HG02970 (cell line): Measurements from ENCODE around the gene POFUT2.

Source experiments
- ATAC-seq: cut with Tn5 transposase; IDR thresholded peaks from one replicate; pipeline ENCODE4 v1.9.1; 2021; ENCODE audit warnings: mild to moderate bottlenecking, moderate library complexity, moderate number of reproducible peaks; ENCODE audit not compliant: unreplicated experiment, low FRiP score

POFUT2 gene

DNA sequence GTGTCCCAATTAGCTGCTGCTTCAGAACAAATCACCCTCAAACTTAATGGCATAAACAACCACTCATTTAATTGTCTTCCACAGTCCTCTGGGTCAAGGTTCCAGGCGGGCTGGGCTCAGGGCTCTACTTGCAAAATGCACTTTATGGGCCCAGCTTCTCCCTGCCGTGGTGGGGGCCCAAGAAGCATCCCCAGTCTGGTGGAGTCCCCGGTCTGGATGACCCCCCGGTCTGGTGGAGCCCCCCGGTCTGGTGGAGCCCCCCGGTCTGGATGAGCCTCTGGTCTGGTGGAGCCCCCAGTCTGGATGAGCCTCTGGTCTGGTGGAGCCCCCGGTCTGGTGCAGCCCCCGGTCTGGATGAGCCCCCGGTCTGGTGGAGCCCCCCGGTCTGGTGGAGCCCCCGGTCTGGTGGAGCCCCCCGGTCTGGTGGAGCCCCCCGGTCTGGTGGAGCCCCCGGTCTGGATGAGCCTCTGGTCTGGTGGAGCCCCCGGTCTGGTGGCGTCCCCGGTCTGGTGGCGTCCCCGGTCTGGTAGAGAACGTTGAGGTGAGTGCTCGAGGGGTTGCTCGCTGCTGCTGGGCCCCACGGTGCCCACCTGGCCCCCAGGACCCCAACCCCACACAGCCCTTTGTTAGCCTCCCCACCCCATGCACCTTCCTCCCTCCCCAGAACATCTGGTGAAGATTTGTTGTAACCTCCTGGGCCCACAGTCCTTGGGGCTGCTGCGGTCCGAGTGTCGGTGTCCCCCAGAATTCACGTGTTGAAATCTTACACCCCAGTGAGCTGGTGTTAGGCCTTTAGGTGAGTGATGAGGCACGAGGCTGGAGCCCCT lies 33.8 kb downstream of the POFUT2 start:
- ATAC-seq: no peak

DNA sequence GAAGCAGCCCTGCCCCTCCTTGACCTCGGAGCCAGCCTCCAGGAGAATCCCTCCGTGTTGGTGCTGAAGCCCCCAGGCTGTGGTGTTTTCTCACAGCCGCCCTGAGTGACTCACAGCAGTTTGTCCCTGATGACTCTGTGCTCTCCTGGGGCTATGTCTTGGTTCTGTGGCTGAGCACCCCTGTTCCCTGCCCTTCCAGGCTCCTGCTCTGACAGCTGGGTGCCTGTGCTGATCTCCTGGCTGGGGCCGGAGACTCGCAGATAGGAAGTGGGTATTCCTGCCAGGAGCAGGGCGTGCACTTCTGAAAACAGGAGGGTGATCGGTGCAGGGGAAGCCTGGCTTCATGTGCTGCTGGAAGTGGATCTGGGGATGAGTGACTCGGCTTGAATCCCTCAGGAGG lies 34.5 kb downstream of the POFUT2 start:
- no peak for ATAC-seq

GRCh38 chr21:45252448-45252925 lies 35.2 kb downstream of the POFUT2 start:
- ATAC-seq: no peak

GRCh38 chr21:45251635-45252447 lies 35.9 kb downstream of the POFUT2 start:
- no peak for ATAC-seq

DNA sequence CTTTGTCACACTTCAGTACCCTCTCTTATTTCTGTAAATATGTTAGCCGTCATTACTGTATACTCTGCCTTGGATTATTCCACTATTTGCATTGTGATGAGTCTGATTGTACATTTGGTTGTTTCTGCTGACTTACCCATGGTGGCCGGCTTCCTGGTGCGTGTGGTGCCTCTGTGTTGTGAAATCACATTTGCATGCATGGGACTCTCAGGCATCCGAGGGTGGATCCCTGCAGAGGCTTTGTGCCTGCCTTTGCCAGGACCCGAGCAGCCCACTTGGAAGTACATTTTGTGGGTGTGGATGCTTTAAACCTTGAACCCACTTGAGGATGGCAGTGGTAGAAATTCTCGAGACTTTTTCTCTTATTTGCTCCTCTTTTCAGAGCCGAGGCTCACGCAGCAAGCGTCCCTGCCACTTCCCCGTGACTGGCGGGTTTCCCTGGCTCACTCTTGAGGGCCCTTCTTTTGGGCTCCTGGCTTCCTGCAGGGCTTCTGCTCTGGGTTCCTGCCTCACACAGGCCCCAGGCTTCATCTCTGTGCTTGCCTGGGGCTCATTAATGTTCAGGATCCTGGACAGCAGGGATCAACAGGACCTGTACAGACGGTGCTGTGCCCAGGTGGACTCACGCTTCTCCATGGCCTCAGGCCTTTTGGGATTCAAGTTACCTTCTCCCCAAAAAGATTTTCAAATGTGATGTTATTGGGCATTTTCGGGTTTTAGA lies 36.6 kb downstream of the POFUT2 start:
- ATAC-seq: no peak

- no peak for ATAC-seq
Observed at GRCh38 chr21:45250272-45250671, 37.4 kb downstream of the POFUT2 start.

GRCh38 chr21:45249626-45250025 lies 38.1 kb downstream of the POFUT2 start:
- ATAC-seq: no peak

GRCh38 chr21:45248893-45249381 lies 38.8 kb downstream of the POFUT2 start:
- no peak for ATAC-seq

DNA sequence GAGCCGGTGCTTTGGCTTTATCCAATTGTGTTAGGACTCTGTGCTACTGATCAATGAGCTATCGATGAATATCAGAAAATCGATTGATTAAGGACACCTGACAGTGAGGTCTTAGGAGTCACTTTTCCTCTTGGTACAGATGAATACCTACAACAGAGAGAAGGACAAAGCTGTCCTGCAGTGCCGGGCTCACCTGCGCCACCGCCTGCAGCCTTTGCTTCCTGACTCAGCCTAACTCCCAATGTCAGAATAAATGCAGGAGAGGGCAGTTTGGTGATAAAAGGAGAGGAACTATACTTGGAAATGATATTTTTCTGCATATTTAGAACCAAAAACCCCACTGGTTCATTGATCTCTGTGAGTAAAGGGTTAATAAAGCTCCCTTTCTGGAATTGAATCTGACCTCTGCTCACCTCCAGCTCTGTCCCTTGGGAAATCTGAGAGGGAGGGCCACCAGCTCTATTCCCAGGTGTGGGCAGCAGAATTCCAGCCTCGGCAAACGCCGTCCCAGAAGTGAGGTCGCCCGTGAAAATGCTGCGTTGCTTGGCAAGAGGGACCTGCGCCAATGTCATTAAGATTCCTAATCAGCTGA lies 39.3 kb downstream of the POFUT2 start:
- no peak for ATAC-seq

GRCh38 chr21:45246386-45247320 lies 41.0 kb downstream of the POFUT2 start:
- ATAC-seq: no peak

GRCh38 chr21:45244799-45245340 lies 42.8 kb downstream of the POFUT2 start:
- ATAC-seq: no peak

- ATAC-seq: no peak
Observed at GRCh38 chr21:45243603-45244002, 44.1 kb downstream of the POFUT2 start.

DNA sequence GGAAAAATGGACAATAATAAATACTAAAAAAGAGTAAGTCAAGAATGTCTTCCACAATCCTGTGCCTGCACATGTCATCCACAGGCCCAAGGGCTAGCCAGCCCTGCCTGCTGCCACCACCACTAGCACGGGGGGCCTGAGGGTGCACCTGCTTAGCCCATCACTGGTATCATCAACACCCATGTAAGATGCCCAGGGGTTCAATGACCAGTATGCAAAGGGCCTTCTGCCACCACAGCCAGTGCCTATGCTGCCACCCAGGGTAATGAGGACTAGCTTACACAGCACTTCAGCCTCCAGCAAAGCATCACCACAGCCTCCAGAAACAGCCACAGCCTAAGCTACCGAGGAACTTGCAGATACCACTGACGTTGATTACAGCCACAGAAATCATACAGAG lies 46.3 kb downstream of the POFUT2 start:
- no peak for ATAC-seq

DNA sequence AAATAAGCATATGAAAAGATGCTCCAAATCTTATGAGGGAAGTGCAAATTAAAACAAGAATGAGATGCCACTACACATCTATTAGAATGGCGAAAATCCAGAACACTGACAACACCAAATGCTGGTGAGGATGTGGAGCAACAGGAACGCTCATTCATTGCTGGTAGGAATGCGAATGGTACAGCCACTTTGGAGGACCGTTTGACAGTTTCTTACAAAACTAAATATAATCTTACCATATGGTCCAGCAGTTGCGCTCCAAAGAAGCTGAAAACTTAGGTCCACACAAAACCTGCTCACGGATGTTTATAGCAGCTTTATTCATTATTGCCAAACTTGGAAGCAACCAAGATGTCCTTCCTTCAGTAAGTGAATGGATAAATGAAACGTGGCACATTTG lies 50.3 kb downstream of the POFUT2 start:
- ATAC-seq: no peak

DNA sequence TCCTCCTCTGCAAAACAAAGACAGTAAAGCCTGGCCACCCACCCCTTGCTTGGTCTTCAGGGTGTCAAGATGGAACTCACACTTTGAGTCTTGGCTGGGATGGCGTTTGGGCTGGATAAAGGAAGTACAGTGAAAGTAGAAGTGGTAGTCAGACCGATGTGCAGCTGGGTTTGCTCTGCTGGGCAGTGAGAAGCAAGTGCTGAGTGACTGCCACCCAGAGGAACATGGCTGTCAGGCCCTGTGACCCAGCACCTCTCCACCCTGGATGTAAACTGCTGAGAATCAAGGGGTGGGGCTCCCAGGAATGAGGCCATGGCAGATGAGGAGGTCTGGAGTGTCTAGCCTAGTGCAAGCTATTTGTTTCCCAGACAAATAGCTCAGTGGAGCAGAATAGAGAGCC lies 51.2 kb downstream of the POFUT2 start:
- ATAC-seq: no peak

- no peak for ATAC-seq
Observed at GRCh38 chr21:45235488-45235887, 52.2 kb downstream of the POFUT2 start.

DNA sequence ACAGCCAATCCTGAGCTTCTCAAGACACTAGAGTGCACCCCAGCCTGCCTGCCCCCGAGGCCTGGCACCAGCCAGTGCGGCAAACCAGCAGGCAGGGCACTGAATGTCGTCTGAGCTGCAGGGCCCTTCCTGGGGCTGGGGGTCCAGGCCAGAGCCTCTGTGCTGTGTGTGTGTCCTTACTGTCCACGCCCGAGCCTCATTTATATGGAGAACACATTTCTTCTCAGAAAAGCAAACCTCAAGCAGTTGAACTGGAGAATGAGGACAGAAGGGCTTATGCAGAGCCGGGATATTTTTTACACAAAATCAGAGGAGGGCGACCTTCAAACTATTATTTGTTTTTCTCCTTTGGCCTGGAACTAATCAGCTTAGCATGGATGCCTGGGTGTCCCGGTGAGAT lies 52.7 kb downstream of the POFUT2 start:
- ATAC-seq: no peak

- no peak for ATAC-seq
Observed at GRCh38 chr21:45234127-45234526, 53.6 kb downstream of the POFUT2 start.

DNA sequence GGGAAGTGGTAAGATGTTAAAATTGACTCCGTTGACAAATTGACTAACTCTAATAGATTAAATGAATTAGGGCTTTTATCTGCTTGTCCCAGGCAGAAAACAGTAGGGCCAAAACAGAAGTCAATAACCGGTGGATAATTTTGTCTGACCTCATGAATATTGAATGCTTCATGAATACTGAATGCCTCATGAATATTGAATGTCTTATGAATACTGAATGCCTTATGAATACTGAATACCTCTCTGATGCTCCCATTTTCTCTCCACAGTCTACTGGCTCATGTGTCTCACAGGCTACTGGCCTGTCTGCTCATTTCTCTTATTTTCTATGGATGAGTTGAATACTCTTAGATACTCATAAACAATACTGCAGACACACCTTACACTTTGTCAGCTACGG lies 56.0 kb downstream of the POFUT2 start:
- ATAC-seq: no peak
